Measurements from ENCODE around the gene EFNB3.
A peak's percentile ranks its signal among the peaks of the same experiment; 100 is the strongest.

The EFNB3 gene

DNA sequence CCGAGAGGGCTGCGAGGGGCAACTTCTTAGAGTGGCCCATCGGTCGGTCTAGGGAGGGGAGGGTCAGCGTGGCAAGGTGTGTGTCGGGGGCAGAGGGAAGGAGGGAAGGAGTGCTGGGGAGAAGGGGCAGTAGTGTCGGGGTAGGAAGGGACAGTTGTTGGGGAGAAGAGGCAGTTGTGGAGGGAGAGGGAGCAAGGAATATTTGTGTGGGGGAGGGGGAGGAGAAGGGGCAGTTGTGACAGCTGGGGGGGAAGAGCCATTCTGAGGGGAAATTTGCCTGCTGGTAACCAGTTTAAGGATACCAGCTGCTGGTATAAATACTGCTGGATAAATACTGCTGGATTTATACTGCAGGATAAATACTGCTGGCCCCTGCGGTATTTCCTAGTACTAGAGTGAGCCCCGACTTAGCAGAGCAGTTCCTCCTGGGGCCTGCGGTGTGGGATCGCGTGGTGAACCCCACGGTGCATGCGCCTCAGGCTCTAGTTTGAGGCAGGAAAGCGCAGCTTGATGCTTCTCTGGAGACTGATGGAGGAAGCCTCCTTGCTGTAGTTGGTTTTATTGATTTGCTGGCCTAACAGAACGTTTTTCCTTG lies 12.9 kb downstream of the EFNB3 start:
- no peak for DNase-seq (ENCODE audit: low spot score)

DNA sequence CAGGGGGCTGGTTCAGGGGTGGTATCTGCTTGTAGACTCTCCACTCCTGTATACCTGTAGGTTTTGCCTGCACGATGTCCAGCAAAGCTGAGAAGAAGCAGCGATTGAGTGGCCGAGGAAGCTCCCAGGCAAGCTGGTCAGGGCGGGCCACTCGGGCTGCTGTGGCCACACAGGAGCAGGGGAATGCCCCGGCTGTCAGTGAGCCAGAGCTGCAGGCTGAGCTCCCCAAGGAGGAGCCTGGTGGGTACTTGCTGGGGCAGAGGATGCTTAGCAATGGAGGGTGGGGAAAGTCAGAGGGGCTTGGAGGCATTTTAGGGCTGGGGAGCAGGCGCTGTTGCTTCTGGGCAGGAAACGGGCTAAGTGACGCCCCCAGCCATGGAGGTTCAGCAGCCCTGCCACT lies 14.7 kb downstream of the EFNB3 start:
- no peak for DNase-seq (ENCODE audit: low spot score)

DNA sequence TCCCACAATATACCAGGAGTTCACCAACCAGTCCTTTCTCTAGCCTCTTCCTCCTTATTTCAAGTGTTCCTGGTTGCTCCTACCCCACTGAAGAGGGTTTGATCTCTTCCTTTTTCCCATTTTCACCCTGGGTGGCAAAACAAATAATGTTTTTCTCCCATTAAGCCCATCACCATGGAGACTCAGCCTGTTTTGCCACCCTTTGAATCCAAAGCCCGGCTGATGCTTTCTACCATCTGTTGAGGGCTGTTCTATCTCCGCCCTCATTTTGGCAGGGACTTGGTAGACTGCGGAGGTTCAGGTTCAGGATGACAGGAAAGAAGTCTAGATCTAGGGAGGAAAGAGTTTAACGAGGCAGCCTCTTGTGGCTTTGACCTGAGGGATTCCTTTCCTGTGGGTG lies 15.1 kb downstream of the EFNB3 start:
- DNase-seq (ENCODE audit: low spot score) = peak; percentile 47

DNA sequence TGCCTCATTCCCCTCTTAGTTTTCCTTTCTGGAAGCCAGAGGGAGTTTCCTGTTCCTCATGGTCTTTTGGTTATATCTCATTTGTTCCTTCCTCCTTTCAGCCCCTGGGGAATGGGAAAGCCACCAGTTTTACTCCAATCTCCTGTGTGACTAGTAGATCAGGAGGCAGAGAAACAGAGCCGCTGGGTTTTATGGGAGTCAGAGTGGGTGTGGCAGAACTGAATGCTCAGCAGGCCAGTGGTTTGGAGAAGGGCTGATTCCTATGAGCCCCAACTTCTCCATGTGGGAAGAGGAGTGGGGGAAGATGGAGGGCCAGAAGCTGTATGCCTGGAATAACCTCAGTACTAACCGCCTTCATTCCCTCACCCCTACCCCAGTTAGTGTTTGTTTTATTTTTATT lies 16.6 kb downstream of the EFNB3 start:
- no peak for DNase-seq (ENCODE audit: low spot score)

DNA sequence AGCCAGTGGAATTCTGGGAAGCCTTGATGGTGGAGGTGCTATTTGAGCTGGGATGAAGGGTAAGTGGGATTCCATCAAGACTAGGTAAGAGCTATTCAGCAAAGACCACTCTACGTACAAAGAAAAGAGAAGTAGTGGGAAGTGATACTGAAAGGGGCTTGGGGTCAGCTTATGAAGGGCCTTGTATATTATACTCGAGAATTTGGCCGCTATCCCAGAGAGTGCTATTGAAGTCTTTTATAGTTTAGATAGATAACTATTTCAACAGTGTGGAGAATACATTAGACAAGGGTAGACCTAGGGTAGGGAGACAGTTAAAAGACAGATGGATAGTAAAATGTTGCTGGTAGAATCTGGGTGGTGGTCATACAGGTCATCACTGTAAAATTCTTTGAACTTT lies 22.9 kb downstream of the EFNB3 start:
- no peak for DNase-seq (ENCODE audit: low spot score)

DNA sequence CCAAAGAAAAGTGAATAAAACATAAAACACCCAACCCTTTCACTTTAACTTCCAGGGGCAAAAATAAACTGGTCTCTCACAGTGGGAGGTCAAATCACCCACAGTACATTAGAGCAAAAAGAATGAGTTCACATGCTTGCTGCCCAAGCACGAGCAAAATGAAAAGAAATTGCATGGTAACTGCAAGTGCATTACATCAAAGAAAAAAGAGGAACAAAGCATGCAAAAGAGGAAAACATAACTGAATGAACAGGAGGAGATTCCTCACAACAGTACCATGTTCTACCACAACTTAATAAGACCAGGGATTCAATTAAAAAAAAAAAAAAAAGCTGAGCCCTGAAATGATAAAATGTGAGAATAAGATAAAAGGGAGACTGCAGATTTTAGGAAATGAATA lies 24.8 kb downstream of the EFNB3 start:
- no peak for DNase-seq (ENCODE audit: low spot score)

DNA sequence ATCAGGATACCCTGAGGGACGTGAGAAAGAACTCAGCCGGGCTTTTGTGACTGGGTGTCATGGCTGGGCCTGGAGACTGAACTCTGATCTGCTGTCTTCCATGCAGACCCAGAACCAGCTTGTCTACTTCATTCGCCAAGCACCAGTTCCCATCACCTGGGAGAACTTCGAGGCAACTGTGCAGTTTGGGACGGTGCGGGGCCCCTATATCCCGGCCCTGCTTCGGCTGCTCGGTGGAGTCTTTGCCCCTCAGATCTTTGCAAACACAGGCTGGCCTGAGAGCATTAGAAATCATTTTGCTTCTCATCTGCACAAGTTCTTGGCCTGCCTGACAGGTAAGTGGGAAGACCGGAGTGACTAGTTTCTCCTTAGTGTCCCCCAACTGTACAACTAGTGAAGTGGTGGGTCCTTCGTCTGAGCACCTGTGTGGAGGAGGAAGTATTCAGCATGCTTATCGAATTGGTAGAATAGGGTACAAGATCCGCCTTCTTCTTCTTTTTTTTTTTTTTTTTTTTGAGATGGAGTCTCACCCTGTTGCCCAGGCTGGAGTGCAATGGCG lies 28.1 kb downstream of the EFNB3 start:
- no peak for DNase-seq (ENCODE audit: low spot score)

DNA sequence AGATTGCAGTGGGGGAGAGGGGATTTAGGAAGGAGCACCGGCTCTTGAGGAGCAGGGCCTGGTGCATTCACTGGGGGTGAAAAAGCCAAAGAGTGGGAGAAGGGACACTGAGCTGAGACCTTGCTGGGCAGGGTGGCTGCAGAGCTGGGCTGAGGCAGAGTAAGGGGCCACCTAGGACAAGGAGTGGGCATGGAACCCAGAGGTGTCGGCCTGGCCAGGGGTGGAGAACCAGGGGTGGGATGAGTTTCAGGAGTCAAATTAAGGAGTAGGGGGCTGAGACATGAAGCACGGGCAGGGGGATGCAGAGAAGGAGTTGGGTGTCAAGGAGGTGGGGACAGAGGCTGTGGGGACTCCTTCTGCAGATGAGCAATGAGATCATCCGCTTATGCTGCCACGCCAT lies 32.6 kb downstream of the EFNB3 start:
- no peak for DNase-seq (ENCODE audit: low spot score)

DNA sequence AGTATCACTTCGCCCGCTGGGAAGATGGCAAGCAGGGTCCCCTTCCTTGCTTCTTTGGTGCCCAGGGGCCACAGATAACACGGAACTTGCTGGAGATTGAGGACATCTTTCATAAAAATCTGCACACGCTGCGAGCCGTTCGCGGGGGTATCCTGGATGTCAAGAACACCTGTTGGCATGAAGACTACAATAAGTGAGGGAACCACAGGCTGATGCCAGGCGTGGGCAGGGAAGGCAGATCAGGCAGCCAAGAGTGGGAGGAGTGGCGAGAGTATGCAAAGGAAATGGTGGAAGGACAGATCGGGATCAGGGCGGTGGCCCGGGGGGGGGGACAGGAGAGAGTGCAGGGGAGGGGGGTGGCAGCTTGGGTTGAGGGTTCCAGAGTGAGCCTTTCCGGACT lies 34.7 kb downstream of the EFNB3 start:
- no peak for DNase-seq (ENCODE audit: low spot score)

DNA sequence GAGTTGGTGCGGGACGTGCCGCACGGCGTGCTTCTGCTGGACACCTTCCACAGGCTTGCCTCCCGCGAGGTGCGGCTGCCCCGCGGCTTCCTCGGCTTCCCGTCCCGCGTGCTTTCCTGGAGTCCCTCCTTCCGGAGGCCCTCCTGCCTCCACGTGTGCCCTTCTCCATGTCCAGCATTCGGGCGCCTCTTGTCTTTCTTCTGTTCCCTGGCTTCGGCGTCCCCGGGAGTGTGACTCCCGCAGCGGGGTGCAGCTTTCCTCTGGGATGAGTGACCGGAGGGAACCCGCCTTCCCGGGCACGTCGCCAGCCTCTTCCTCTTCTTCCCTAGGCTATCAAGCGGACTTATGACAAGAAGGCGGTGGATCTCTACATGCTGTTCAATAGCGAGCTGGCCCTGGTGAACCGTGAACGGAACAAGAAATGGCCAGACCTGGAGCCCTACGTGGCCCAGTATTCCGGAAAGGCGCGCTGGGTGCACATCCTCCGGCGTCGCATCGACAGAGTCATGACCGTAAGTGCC lies 35.5 kb downstream of the EFNB3 start:
- no peak for DNase-seq (ENCODE audit: low spot score)

DNA sequence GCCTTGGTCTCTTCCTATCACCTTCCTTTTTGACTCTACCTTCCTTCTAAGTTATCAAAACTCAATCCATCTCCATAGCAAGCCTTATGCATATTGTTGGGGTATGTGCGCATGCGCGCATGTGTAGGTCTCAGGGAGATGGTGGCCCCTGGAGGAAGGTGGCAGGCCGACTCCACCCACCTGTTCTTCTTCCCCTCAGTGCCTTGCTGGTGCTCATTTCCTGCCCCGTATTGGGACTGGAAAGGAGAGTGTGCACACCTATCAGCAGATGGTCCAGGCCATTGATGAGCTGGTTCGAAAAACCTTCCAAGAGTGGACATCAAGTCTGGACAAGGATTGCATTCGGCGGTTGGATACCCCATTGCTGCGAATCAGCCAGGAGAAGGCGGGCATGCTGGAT lies 37.7 kb downstream of the EFNB3 start:
- DNase-seq (ENCODE audit: low spot score) = no peak

DNA sequence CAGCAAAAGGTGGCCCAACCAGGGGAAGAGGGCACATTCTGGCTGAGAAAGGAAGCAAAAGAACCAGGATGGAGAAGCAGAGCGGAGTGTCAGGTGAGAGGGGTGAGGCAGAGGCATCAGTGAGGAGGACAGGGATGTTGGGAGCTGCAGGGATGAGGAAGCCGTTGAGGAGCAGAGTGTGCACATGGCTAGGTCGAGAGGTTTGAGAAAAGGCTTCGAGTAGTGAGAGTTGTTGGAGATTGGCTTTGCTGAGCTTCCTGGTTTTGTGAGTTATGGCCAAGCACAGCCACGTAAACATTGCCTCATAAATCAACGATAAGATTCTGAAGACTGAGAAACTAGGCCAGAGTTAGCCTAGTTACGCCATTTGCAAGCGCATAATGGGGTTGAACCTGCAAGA lies 39.4 kb downstream of the EFNB3 start:
- DNase-seq (ENCODE audit: low spot score) = no peak

DNA sequence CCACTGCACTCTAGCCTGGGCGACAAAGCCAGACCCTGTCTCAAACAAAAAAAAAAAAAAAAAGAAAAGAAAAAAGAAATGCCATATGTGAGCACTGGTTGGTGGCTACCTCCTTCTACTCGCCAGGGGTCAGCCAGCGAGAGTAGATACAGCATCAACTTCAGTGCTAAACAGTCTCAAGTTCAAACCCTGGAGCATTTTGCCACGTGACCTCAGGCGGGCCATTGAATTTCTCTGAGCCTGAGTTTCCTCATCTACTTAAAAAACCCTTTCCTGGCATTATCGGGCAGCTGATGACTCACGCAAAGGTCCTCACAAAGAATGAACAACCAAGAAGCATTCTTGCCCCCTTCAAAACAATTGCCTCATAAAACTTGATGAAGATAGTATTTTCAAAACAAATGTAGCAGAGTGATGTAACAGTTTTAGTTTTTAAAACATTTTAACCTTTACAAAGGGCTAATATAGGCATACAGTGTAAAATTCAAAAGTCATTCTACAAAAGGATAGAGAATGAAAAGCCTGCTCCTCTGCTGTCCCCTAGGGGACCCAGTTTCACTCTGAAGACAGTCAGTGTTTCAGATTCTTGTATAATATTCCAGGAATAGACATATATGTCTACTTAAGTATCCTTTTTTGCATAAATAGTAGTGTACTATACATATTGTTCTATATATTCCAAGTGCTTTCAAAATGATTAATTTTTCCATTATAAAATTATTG lies 40.9 kb downstream of the EFNB3 start:
- DNase-seq (ENCODE audit: low spot score) = no peak

DNA sequence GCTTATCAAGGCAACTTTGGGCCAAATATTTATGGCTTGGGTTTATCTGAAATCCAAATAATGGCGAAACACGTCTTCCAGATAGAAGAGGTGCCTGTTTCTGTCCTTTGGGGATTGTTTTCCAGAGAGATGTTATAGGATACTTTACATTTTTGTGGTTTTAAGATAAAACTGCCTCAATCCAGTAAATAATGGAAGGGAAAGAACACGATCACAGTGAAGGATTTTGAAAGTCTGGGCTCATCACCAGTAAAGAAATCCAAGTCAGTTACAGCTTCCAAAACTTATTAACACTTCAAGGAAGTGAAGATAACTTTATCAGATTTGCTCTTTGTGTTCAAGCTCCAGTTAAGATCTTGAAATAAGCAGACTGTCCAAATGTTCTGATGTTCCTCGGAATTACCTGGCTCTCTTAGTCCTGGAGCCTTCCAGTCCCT lies 42.7 kb downstream of the EFNB3 start:
- no peak for DNase-seq (ENCODE audit: low spot score)

DNA sequence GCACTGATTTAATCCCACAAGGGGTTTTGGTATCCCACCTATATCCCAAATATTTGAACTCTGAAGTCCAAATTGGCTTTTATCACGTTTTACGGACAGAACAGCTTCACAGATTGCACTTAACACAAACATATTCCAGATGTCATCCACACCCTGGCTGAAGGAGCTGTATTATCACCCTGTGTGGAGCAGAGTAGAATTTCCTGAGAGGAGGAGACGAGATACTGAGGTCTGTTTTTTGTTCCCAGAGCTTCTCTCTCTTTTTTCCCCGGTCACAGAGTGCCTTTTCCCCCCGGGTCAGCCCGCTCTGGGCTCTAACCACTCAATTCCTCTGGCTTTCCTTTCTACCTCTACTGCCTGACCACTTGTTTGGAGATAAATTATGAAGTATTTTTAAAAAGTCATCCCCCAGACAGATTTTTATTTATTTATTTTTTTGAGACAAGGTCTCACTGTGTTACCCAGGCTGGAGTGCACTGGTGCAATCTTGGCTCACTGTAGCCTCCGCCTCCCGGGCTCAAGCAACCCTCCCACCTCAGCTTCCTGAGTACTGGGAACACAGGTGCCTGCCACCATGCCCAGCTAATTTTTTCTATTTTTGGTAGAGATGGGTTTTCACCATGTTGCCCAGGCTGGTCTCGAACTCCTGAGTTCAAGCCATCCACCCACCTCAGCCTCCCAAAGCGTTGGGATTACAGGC lies 43.2 kb downstream of the EFNB3 start:
- DNase-seq (ENCODE audit: low spot score) = no peak

DNA sequence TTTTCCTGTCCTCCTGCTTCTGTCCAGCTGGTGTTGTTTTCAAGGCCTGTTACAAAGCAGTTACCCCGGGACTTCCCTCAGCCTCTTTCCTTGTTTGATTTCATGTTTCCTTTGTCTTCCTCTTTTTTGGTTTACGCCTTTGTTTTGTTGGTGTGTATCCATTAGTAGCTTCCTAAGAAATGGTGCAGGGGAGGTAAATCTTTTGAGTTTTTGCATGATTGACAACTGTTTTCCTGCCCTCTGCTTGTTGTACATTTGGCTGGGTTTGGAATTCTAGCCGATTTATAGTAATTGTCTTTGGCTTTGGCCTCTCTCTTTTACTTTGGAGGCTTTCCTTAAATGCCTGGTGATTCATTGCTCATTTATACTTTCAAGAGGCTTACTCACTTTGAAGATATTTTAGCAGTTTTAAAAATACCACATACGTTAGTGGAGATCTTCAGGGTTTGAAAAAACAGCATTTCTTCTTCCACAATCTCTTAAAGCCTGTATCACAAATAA lies 45.4 kb downstream of the EFNB3 start:
- DNase-seq (ENCODE audit: low spot score) = no peak

DNA sequence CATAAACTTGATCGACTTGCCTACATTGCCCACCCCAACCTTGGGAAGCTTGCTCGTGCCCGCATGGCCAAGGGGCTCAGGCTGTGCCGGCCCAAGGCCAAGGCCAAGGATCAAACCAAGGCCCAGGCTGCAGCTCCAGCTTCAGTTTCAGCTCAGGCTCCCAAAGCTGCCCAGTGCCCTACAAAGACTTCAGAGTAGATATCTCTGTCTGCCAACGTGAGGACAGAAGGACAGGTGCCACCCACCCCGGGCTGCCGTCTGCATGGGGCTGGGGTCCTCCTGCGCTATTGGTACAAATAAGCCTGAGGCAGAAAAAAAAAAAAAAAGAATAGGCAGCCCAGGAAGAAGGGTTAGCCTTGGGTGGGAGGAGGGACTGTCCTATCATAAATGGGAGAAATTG lies 49.7 kb downstream of the EFNB3 start:
- no peak for DNase-seq (ENCODE audit: low spot score)

DNA sequence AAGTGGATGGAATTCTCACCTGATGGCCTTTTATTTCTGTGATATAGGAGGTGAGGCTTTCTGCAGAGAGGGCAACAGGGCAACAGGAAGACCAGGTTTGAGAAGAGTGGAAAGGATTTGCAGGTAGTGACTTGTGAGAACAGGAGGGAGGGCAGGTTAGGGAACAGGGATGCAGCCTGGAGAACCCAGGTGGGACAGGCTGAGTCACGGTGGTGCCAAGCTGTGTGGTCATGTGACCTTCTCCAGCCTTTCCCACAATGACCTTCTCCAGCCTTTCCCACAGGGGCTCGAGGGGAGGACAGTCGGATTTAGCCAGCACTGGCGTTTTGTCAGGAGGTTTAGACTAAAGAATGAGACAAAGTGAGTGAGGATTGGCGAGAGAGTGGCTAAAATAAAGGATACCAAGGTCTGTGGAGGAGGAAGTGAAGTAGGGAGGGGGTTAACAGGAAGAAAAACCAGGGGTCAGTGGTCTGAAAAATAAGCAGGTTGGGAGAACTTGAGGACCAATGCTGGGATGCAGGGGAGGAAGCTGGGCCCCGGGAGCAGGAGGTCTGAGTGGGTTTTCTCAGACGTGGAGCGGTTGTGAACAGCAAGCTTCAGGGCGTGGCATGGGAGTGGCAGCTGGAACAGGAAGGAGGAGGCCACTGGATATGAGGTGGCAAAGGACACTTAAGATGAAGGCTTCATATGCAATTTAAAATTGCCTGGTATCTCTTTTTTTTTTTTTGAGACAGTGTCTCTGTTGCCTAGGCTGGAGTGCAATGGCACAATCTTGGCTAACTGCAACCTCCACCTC lies 50.3 kb downstream of the EFNB3 start:
- DNase-seq (ENCODE audit: low spot score) = no peak

DNA sequence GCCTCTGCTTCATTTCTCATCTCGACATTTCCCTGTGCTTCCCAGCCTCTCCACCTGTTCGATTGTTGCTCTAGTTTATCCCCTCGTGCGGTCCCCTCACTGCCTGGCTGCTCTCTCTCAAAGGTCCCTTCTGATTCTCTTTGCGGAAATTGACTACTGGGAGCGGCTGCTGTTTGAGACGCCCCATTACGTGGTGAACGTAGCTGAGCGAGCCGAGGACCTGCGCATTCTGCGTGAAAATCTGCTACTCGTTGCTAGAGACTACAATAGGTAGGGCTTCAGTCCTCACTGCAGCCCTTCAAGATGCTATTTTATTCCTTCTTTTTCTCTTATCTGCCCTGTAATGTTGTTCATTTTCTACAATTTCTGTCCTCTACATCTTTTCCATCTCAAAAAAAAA lies 52.0 kb downstream of the EFNB3 start:
- no peak for DNase-seq (ENCODE audit: low spot score)
